K562 (cell line): ENCODE results near the gene CELF4. TPM values are rescaled to one million over a fixed set of nuclear protein-coding genes. Genes with fewer than 3 reads are reported as not detected.

Experiments
- ATAC-seq: fragments of 200-7000 bp; cut with Tn5 transposase; 3 replicates; pipeline ENCODE4 v1.9.1; 2020; ENCODE audit warnings: moderate library complexity
- BruUV-seq: library from RNA; stranded (reverse); fragments of 400-500 nt; replicated peaks from 2 replicates; lab custom pipeline; 2021; lab: Mats Ljungman, UMichigan
- CTCF ChIA-PET: fragments of 300-600 bp; formaldehyde crosslinking; extraction: SDS; loops from one replicate; lab custom pipeline; 2021; ENCODE audit warnings: low intra/inter-chr PET ratio; lab: Yijun Ruan, JAX
- POLR2A ChIA-PET: fragments of 300-600, 350-650 bp; sonication (Branson Sonifier 250); formaldehyde crosslinking; extraction: SDS; loops from one replicate; lab custom pipeline; 2021; ENCODE audit warnings: antibody characterized with exemption, inconsistent platforms; lab: Yijun Ruan, JAX
- DNase-seq, 4 experiments: peaks; one replicate each; pipeline versions ENCODE4 v3.0.0 to v3.0.0-alpha.2; 2011 to 2018; ENCODE audit warnings: low spot score in 3 of 4, mixed read lengths in 3 of 4; ENCODE audit errors: extremely low read depth in 1 of 4
- FAIRE-seq: peaks from 2 replicates; lab custom pipeline; 2011; peaks lifted over from hg19 to GRCh38; lab: Jason Lieb, UNC
- H2AFZ ChIP-seq: 2 replicates; pipeline ENCODE4 v1.6.0; 2011; ENCODE audit warnings: low read depth, low read length, control low read depth, inconsistent platforms
- H3K27ac ChIP-seq: fragments of 200-600 bp; 3 replicates; pipeline ENCODE4 v1.8.0; 2011; ENCODE audit warnings: low read depth, mild to moderate bottlenecking, control low read depth, inconsistent platforms, low read length, moderate library complexity, mixed read lengths; ENCODE audit errors: extremely low read depth
- H3K27me3 ChIP-seq, 2 experiments: fragments of 300-600 bp in 1 of 2; 2 replicates in 1 of 2; 3 replicates in 1 of 2; pipeline versions ENCODE4 v1.6.0 to v1.8.0; 2011; ENCODE audit warnings: inconsistent platforms in 2 of 2, low read length in 2 of 2, mild to moderate bottlenecking in 1 of 2, mixed read lengths in 1 of 2, moderate library complexity in 1 of 2; ENCODE audit not compliant: control insufficient read depth in 2 of 2, insufficient read depth in 2 of 2
- H3K36me3 ChIP-seq: fragments of 300-600 bp; 3 replicates; pipeline ENCODE4 v1.8.0; 2011; ENCODE audit warnings: mild to moderate bottlenecking, low read length, inconsistent platforms; ENCODE audit not compliant: control insufficient read depth, insufficient read depth
- H3K4me1 ChIP-seq, 2 experiments: fragments of 200-600 bp in 1 of 2; replicated peaks in 1 of 2; 2 replicates in 1 of 2; 3 replicates in 1 of 2; pipeline versions ENCODE4 v1.5.1 to v1.8.0; 2011; ENCODE audit warnings: inconsistent platforms in 2 of 2, low read length in 2 of 2, mild to moderate bottlenecking in 1 of 2, mixed read lengths in 1 of 2, moderate library complexity in 1 of 2; ENCODE audit not compliant: control insufficient read depth in 2 of 2, insufficient read depth in 2 of 2
- H3K4me2 ChIP-seq: 2 replicates; pipeline ENCODE4 v1.6.1; 2011; ENCODE audit warnings: low read length, control low read depth, inconsistent platforms, mixed read lengths; ENCODE audit not compliant: insufficient read depth
- H3K4me3 ChIP-seq: fragments of 200-600 bp; sonication (generic), shearing (Covaris generic); 2 replicates; pipeline ENCODE4 v1.5.1; 2016; ENCODE audit warnings: control low read depth, inconsistent platforms
- H3K79me2 ChIP-seq: fragments of 200-600 bp; 3 replicates; pipeline ENCODE4 v1.8.0; 2011; ENCODE audit warnings: low read length, inconsistent platforms; ENCODE audit not compliant: control insufficient read depth, insufficient read depth
- H3K9ac ChIP-seq, 2 experiments: 2 replicates each; pipeline versions ENCODE4 v1.6.0 to v1.6.1; 2011; ENCODE audit warnings: low read depth in 2 of 2, low read length in 2 of 2, control low read depth in 1 of 2, inconsistent platforms in 1 of 2, mild to moderate bottlenecking in 1 of 2, mixed read lengths in 1 of 2; ENCODE audit not compliant: insufficient read depth in 1 of 2
- H3K9me1 ChIP-seq: one replicate; pipeline ENCODE4 v1.6.0; 2011; ENCODE audit warnings: inconsistent platforms, mild to moderate bottlenecking, low read length, moderate library complexity; ENCODE audit not compliant: control insufficient read depth, insufficient read depth
- H3K9me3 ChIP-seq: replicated peaks from 2 replicates; pipeline ENCODE4 v1.5.1; 2011; ENCODE audit warnings: low read depth, low read length, inconsistent platforms; ENCODE audit not compliant: control insufficient read depth, insufficient read depth
- H4K20me1 ChIP-seq: replicated peaks from 2 replicates; pipeline ENCODE4 v1.6.1; 2011; ENCODE audit warnings: low read length, inconsistent platforms, mixed read lengths; ENCODE audit not compliant: control insufficient read depth, insufficient read depth
- NRF1 ChIP-seq, 2 experiments: fragments of 450-650 bp; IDR thresholded peaks in 1 of 2; conservative IDR thresholded peaks in 1 of 2; 2 replicates each; pipeline ENCODE4 v1.6.1; 2014; ENCODE audit warnings: mild to moderate bottlenecking in 2 of 2
- SRSF1 ChIP-seq: fragments of 200-400 bp; formaldehyde crosslinking; IDR thresholded peaks from 2 replicates; pipeline ENCODE4 v1.6.1; 2017; ENCODE audit warnings: mild to moderate bottlenecking, low read depth, low read length, moderate library complexity
- TAF9B ChIP-seq: fragments of 450-650 bp; IDR thresholded peaks from 2 replicates; pipeline ENCODE4 v1.6.1; 2018; ENCODE audit warnings: mild to moderate bottlenecking; ENCODE audit not compliant: partially characterized antibody
- ZBTB8A ChIP-seq: fragments of 450-650 bp; IDR thresholded peaks from 2 replicates; pipeline ENCODE4 v1.6.1; 2018; ENCODE audit warnings: mild to moderate bottlenecking, moderate library complexity; ENCODE audit not compliant: partially characterized antibody
- ZNF121 ChIP-seq: sonication (generic); formaldehyde crosslinking; conservative IDR thresholded peaks from 2 replicates; pipeline ENCODE4 v1.8.0; 2022; ENCODE audit warnings: missing genetic modification reagents
- WGBS: fragments of 100-300 bp; shearing (Covaris generic); methylation state at CpG from one replicate; pipeline ENCODE4 v1.1.6; 2016; ENCODE audit warnings: low coverage, mixed read lengths; ENCODE audit not compliant: insufficient coverage; ENCODE audit errors: missing lambda C conversion rate; 5-methylcytosine and 5-hydroxymethylcytosine counted together
- in situ Hi-C: fragments of 300-500 bp; cut with MboI; formaldehyde crosslinking; loops from 4 replicates; pipeline ENCODE4 v1.15.0; 2018; ENCODE audit warnings: inconsistent platforms, mixed read lengths
- intact Hi-C: fragments of 100-400 bp; cut with micrococcal nuclease; formaldehyde crosslinking; loops from 2 replicates; pipeline ENCODE4 v1.14.2; 2022
- polyA plus RNA-seq, 8 experiments: library from polyadenylated mRNA; depleted of rRNA in 4 of 8; stranded (reverse) in 5 of 8; unstranded in 3 of 8; fragments of >200 nt; fragmentation: Nextera tagmentation in 2 of 8; fragmentation: Illumina TruSeq in 1 of 8; extraction: Ambion mirVana in 2 of 8; extraction: Trizol in 1 of 8; gene quantifications; 2 replicates each; pipeline versions ENCODE4 v1.2.1 to v1.2.3, GENCODE V29; 2011 to 2014; ENCODE audit warnings: inconsistent platforms in 1 of 8, missing spikeins in 1 of 8
- total RNA-seq, 7 experiments: library from RNA; depleted of rRNA in 6 of 7; stranded (reverse); fragments of >200 nt in 6 of 7; fragmentation: Illumina TruSeq in 2 of 7; extraction: Trizol in 2 of 7; gene quantifications; 2 replicates each; pipeline versions ENCODE4 v1.2.1 to v1.2.3, GENCODE V29; 2011 to 2021; ENCODE audit warnings: low replicate concordance in 1 of 7
- TF ChIP-seq, protein P1 (sequence below): IDR thresholded peaks from 3 replicates; pipeline ENCODE4 v1.6.1; 2011; ENCODE audit warnings: borderline replicate concordance, mild to moderate bottlenecking, moderate library complexity; ENCODE audit not compliant: insufficient read length; ENCODE audit errors: extremely low read depth

CELF4 gene
- total and polyA plus RNA-seq, 9 of the 15 experiments (the other 6 are each of a cell fraction or from before 2014, with no cell fraction given): 0.04 to 0.24 (median 0.07) TPM; not detected in 3

DNA sequence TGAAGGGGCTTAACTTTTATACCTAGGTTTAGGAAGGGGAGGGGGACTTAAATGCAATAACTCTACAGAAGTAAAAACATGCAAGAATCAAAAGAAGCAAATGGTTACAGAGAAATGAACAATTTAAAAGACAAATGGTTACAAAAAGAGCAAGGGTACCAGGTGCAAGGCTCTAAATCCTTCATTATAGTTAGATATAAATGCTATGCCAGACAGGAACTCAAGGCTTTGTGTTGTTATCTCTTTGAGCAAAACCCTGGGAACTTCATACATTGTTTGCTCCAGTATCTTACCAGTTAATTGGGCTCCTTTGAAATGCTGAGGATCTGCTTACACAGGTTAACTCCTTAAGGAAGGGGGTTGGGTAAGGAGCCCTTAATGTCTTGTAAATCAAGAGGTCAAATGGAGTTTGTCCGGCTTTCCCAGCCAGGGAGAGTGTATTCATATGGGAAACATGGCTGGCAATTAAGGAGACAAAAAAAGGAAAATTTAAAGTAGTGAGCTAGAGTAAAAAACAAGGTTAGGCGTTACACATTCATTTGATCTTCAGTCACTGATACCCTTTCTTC, 347.5 kb downstream of the CELF4 start:
- Histone ChIP-seq H3K4me3 (no peak overlapping the region), H3K27me3 (no peaks in the 10 kb centered on the region), H4K20me1 (no peaks in the 10 kb centered on the region), H3K4me2 (no peak overlapping the region), H3K36me3 (no peaks in the 10 kb centered on the region), H3K9me3 (no peaks in the 10 kb centered on the region), H2AFZ (no peak overlapping the region), H3K4me1 (no peaks in the 10 kb centered on the region), H3K27ac (no peak overlapping the region), H3K79me2 (no peaks in the 10 kb centered on the region), H3K9me1 (no peaks in the 10 kb centered on the region), H3K9ac (no peak overlapping the region)
- no peak for TF ChIP-seq TAF9B
- TF ChIP-seq SRSF1: no peak
- TF ChIP-seq ZBTB8A: no peak
- TF ChIP-seq ZNF121 (CRISPR knock-in tag): no peak
- TF ChIP-seq NRF1 (conservative IDR thresholded peaks at IDR 0.05 in 1 of 2, IDR thresholded peaks at IDR 0.05 in 1 of 2): no peak
- TF ChIP-seq, protein P1, sequence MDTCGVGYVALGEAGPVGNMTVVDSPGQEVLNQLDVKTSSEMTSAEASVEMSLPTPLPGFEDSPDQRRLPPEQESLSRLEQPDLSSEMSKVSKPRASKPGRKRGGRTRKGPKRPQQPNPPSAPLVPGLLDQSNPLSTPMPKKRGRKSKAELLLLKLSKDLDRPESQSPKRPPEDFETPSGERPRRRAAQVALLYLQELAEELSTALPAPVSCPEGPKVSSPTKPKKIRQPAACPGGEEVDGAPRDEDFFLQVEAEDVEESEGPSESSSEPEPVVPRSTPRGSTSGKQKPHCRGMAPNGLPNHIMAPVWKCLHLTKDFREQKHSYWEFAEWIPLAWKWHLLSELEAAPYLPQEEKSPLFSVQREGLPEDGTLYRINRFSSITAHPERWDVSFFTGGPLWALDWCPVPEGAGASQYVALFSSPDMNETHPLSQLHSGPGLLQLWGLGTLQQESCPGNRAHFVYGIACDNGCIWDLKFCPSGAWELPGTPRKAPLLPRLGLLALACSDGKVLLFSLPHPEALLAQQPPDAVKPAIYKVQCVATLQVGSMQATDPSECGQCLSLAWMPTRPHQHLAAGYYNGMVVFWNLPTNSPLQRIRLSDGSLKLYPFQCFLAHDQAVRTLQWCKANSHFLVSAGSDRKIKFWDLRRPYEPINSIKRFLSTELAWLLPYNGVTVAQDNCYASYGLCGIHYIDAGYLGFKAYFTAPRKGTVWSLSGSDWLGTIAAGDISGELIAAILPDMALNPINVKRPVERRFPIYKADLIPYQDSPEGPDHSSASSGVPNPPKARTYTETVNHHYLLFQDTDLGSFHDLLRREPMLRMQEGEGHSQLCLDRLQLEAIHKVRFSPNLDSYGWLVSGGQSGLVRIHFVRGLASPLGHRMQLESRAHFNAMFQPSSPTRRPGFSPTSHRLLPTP: no peak
- no peak for ATAC-seq
- in situ Hi-C loops (no loop called here), intact Hi-C loops (no loop called here)
- no peak for DNase-seq
- 0% methylated on average over 2 of the region's 2 CpGs for WGBS
- ChIA-PET CTCF (no interaction called here), POLR2A (interaction anchor here (2.0 kb wide), 1 partner anchor 22 kb away, joined by 4 read pairs; no protein-coding TSS in a partner anchor)
- no TSS peak for BruUV-seq
- FAIRE-seq: no peak
